Mesothelial cell of epicardium (in vitro differentiated cells): Measurements from ENCODE around the gene WRAP73. TPM values are rescaled to one million over a fixed set of nuclear protein-coding genes. Genes with fewer than 3 reads are reported as not detected.
A peak's percentile ranks its signal among the peaks of the same experiment; 100 is the strongest.

Experiments
- DNase-seq, 2 experiments: peaks; one replicate each; pipeline ENCODE4 v3.0.0; 2021; ENCODE audit warnings: low spot score in 2 of 2; ENCODE audit not compliant: unreplicated experiment in 2 of 2
- H3K27ac Mint-ChIP-seq: 2 replicates; pipeline ENCODE4 v1.8.0; 2021; ENCODE audit warnings: mixed read lengths
- H3K27me3 Mint-ChIP-seq: 2 replicates; pipeline ENCODE4 v1.8.0; 2021; ENCODE audit warnings: low read depth, mixed read lengths
- H3K36me3 Mint-ChIP-seq: 2 replicates; pipeline ENCODE4 v1.8.0; 2021; ENCODE audit warnings: mixed read lengths
- H3K4me1 Mint-ChIP-seq: 2 replicates; pipeline ENCODE4 v1.8.0; 2021; ENCODE audit warnings: mixed read lengths
- H3K4me3 Mint-ChIP-seq: 2 replicates; pipeline ENCODE4 v1.8.0; 2021; ENCODE audit warnings: mild to moderate bottlenecking, moderate library complexity, mixed read lengths
- H3K9me3 Mint-ChIP-seq: 2 replicates; pipeline ENCODE4 v1.8.0; 2021; ENCODE audit warnings: mixed read lengths
- total RNA-seq: library from RNA; stranded (reverse); gene quantifications from 3 replicates; pipeline ENCODE4 v1.2.1, GENCODE V29; 2021
- TF ChIP-seq, protein P1 (sequence below): fragments of 200-600 bp; sonication (generic); IDR thresholded peaks from one replicate; pipeline ENCODE4 v1.5.0; 2021; ENCODE audit warnings: antibody characterized with exemption; ENCODE audit not compliant: unreplicated experiment

Gene WRAP73
- total RNA-seq, 1 donor from 2014 or later = 20.8 TPM

- H3K4me3 Mint-ChIP-seq = no peak overlapping the region
- no peaks in the 10 kb centered on the region for H3K9me3 Mint-ChIP-seq
- no peak overlapping the region for H3K27ac Mint-ChIP-seq
Measured at GRCh38 chr1:3696689-3697088, 46.8 kb upstream of the WRAP73 start.

DNA sequence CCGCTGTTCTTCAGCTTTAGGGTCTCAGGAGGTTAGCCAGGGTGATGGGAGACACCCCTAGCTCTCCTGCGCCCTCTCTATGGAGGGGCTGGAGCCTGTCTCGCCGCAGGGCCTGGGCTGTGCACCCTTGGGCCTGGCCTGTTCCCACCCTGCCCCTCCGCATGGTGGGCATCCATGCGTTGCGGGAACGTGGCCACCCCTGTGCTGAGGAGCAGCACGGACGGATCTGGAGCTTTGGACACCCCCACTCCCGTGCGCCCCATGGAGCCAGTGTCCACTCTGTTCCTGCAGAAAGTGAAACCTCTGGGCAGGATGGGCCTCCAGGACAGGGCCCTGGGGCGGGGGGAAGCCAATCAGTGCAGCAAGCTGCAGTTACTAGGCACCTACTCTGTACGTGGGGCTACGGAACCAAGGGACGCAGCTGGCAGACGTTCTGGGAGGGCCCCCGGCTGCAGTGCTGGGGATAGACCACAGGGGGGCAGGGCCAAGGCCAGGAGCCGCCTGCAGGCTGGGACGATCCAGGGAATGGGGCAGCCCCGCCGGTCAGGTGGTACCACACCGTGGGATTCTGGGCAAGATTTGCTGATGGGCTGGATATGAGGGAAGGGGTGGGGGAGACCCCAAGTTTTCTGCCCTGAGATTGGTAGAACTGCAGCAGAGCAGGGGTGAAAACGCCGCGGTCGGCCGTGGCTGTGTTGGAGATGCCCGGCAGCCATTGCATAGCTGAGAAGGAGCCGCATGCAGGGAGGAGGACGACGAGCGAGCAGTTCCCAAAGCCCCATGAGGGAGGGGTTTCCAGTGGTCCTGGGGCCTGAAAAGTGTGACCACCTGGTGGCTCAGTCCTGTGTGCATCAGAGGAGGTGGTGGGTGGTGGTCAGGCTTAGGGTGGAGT is 45.7 kb upstream of the WRAP73 start:
- H3K9me3 Mint-ChIP-seq = no peaks in the 10 kb centered on the region
- peak overlapping the region; percentile 39 for H3K4me3 Mint-ChIP-seq
- no peaks in the 10 kb centered on the region for H3K36me3 Mint-ChIP-seq
- H3K4me1 Mint-ChIP-seq = peaks cover 16% of the 10 kb centered on the region
- no peak overlapping the region for H3K27ac Mint-ChIP-seq
- peaks cover 57% of the 10 kb centered on the region for H3K27me3 Mint-ChIP-seq
- TF ChIP-seq, protein P1, sequence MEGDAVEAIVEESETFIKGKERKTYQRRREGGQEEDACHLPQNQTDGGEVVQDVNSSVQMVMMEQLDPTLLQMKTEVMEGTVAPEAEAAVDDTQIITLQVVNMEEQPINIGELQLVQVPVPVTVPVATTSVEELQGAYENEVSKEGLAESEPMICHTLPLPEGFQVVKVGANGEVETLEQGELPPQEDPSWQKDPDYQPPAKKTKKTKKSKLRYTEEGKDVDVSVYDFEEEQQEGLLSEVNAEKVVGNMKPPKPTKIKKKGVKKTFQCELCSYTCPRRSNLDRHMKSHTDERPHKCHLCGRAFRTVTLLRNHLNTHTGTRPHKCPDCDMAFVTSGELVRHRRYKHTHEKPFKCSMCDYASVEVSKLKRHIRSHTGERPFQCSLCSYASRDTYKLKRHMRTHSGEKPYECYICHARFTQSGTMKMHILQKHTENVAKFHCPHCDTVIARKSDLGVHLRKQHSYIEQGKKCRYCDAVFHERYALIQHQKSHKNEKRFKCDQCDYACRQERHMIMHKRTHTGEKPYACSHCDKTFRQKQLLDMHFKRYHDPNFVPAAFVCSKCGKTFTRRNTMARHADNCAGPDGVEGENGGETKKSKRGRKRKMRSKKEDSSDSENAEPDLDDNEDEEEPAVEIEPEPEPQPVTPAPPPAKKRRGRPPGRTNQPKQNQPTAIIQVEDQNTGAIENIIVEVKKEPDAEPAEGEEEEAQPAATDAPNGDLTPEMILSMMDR = peak; percentile 66
- DNase-seq = peak; percentile 53 to 77

More at GRCh38 chr1:3696689-3697088, 46.8 kb upstream of the WRAP73 start:
- no peak for DNase-seq
- Mint-ChIP-seq H3K27me3 (peaks cover 61% of the 10 kb centered on the region), H3K36me3 (no peaks in the 10 kb centered on the region), H3K4me1 (peaks cover 16% of the 10 kb centered on the region)
- TF ChIP-seq, protein P1 = no peak

GRCh38 chr1:3693321-3693720 is 43.4 kb upstream of the WRAP73 start:
- H3K4me3 Mint-ChIP-seq = no peak overlapping the region
- TF ChIP-seq, protein P1 = no peak
- DNase-seq = no peak
- no peaks in the 10 kb centered on the region for H3K36me3 Mint-ChIP-seq
- peaks cover 45% of the 10 kb centered on the region for H3K27me3 Mint-ChIP-seq
- H3K4me1 Mint-ChIP-seq = peaks cover 13% of the 10 kb centered on the region
- no peaks in the 10 kb centered on the region for H3K9me3 Mint-ChIP-seq
- H3K27ac Mint-ChIP-seq = no peak overlapping the region

GRCh38 chr1:3692598-3692997 is 42.7 kb upstream of the WRAP73 start:
- H3K4me1 Mint-ChIP-seq = peaks cover 14% of the 10 kb centered on the region
- peaks cover 46% of the 10 kb centered on the region for H3K27me3 Mint-ChIP-seq
- DNase-seq = no peak
- no peak overlapping the region for H3K27ac Mint-ChIP-seq
- H3K4me3 Mint-ChIP-seq = no peak overlapping the region
- TF ChIP-seq, protein P1 = no peak
- no peaks in the 10 kb centered on the region for H3K9me3 Mint-ChIP-seq
- no peaks in the 10 kb centered on the region for H3K36me3 Mint-ChIP-seq

GRCh38 chr1:3691421-3692204 is 41.7 kb upstream of the WRAP73 start:
- Mint-ChIP-seq H3K27ac (no peak overlapping the region), H3K9me3 (no peaks in the 10 kb centered on the region)

More at GRCh38 chr1:3691421-3692204, 41.7 kb upstream of the WRAP73 start:
- Mint-ChIP-seq H3K4me3 (no peak overlapping the region), H3K4me1 (peaks cover 14% of the 10 kb centered on the region), H3K36me3 (no peaks in the 10 kb centered on the region), H3K27me3 (peaks cover 36% of the 10 kb centered on the region)
- DNase-seq = no peak
- TF ChIP-seq, protein P1 = no peak
